HCT116 (cell line): ENCODE results near the gene APOE. TPM values are rescaled to one million over a fixed set of nuclear protein-coding genes. Genes with fewer than 3 reads are reported as not detected.

Source experiments
- ATAC-seq: fragments of 200-7000 bp; cut with Tn5 transposase; 2 replicates; pipeline ENCODE4 v1.9.1; 2020; ENCODE audit warnings: mild to moderate bottlenecking, moderate library complexity
- BruUV-seq: library from RNA; stranded (reverse); fragments of 400-500 nt; replicated peaks from 2 replicates; lab custom pipeline; 2021; lab: Mats Ljungman, UMichigan
- CTCF ChIA-PET: fragments of 300-600 bp; sonication (Branson Sonifier 250); formaldehyde crosslinking; loops from one replicate; lab custom pipeline; 2021; ENCODE audit warnings: antibody characterized with exemption; lab: Charles Lee
- POLR2A ChIA-PET: fragments of 300-600, 350-600 bp; sonication (Branson Sonifier 250); formaldehyde crosslinking; loops from one replicate; lab custom pipeline; 2021; ENCODE audit warnings: antibody characterized with exemption; lab: Charles Lee
- RAD21 ChIA-PET, 2 experiments: fragments of 300-600 bp; sonication (Branson Sonifier 250); formaldehyde crosslinking; loops; one replicate each; lab custom pipeline; 2023; ENCODE audit warnings: low total read pairs in 2 of 2; ENCODE audit not compliant: uncharacterized antibody in 2 of 2, unreplicated experiment in 2 of 2, low non-redundant PET in 1 of 2; lab: Charles Lee
- DNase-seq: peaks from one replicate; pipeline ENCODE4 v3.0.0-alpha.2; 2010; ENCODE audit warnings: low read depth, low spot score
- H2AFZ ChIP-seq: fragments of 200-600 bp; shearing (Covaris generic), sonication (generic); 2 replicates; pipeline ENCODE4 v1.6.1; 2017; ENCODE audit warnings: low read depth, mixed run types, mixed read lengths, antibody characterized with exemption, low read length; ENCODE audit not compliant: poor library complexity, severe bottlenecking
- H3K27ac ChIP-seq: 2 replicates; pipeline ENCODE4 v1.5.1; 2012; ENCODE audit warnings: low read depth, low read length
- H3K27me3 ChIP-seq: fragments of 200-600 bp; sonication (generic); 2 replicates; pipeline ENCODE4 v1.6.1; 2016; ENCODE audit warnings: mixed run types, low read length, mixed read lengths; ENCODE audit not compliant: insufficient read depth
- H3K36me3 ChIP-seq, 2 experiments: fragments of 200-500 bp in 1 of 2; fragments of 200-600 bp in 1 of 2; sonication (Bioruptor generic) in 1 of 2; sonication (generic) in 1 of 2; 2 replicates each; pipeline versions ENCODE4 v1.5.1 to v1.6.1; 2014 to 2016; ENCODE audit warnings: low read length in 2 of 2, inconsistent platforms in 1 of 2, mixed read lengths in 1 of 2, mixed run types in 1 of 2; ENCODE audit not compliant: insufficient read depth in 2 of 2, control insufficient read depth in 1 of 2
- H3K4me1 ChIP-seq, 2 experiments: fragments of 200-600 bp in 1 of 2; sonication (generic) in 1 of 2; 2 replicates each; pipeline versions ENCODE4 v1.5.1 to v1.6.1; 2012 to 2017; ENCODE audit warnings: low read length in 2 of 2, inconsistent platforms in 1 of 2, mild to moderate bottlenecking in 1 of 2, mixed read lengths in 1 of 2, mixed run types in 1 of 2, moderate library complexity in 1 of 2; ENCODE audit not compliant: insufficient read depth in 2 of 2, control insufficient read depth in 1 of 2
- H3K4me2 ChIP-seq: fragments of 200-600 bp; sonication (generic); 2 replicates; pipeline ENCODE4 v1.6.1; 2017; ENCODE audit warnings: mixed run types, low read length, mixed read lengths
- H3K4me3 ChIP-seq, 2 experiments: fragments of 200-600 bp in 1 of 2; sonication (generic) in 1 of 2; replicated peaks in 1 of 2; 2 replicates each; pipeline ENCODE4 v1.5.1; 2011 to 2016; ENCODE audit warnings: low read length in 2 of 2, control low read depth in 1 of 2, low read depth in 1 of 2, mild to moderate bottlenecking in 1 of 2, mixed read lengths in 1 of 2, mixed run types in 1 of 2
- H3K79me2 ChIP-seq: fragments of 200-600 bp; sonication (generic); 2 replicates; pipeline ENCODE4 v1.6.1; 2017; ENCODE audit warnings: mild to moderate bottlenecking, mixed run types, low read length, moderate library complexity, mixed read lengths; ENCODE audit not compliant: insufficient read depth
- H3K9ac ChIP-seq: fragments of 200-600 bp; sonication (generic); 2 replicates; pipeline ENCODE4 v1.6.1; 2016; ENCODE audit warnings: low read length, mixed read lengths
- H3K9me2 ChIP-seq: fragments of 200-600 bp; sonication (generic), shearing (Covaris generic); 2 replicates; pipeline ENCODE4 v1.6.1; 2017; ENCODE audit warnings: mixed run types, mild to moderate bottlenecking, moderate library complexity; ENCODE audit not compliant: insufficient read depth
- H3K9me3 ChIP-seq, 2 experiments: fragments of 200-500 bp in 1 of 2; fragments of 200-600 bp in 1 of 2; sonication (Bioruptor generic) in 1 of 2; sonication (generic) in 1 of 2; 2 replicates each; pipeline ENCODE4 v1.6.1; 2014 to 2017; ENCODE audit warnings: low read length in 2 of 2, mixed read lengths in 2 of 2, inconsistent platforms in 1 of 2, low read depth in 1 of 2, mild to moderate bottlenecking in 1 of 2, mixed run types in 1 of 2, moderate library complexity in 1 of 2; ENCODE audit not compliant: control insufficient read depth in 1 of 2, insufficient read depth in 1 of 2
- H4K20me1 ChIP-seq: fragments of 200-600 bp; sonication (generic), shearing (Covaris generic); 2 replicates; pipeline ENCODE4 v1.6.1; 2017; ENCODE audit warnings: mixed run types, mild to moderate bottlenecking, moderate library complexity; ENCODE audit not compliant: insufficient read depth
- CTCF ChIP-seq, 3 experiments: fragments of 200-600 bp in 1 of 3; sonication (generic) in 1 of 3; IDR thresholded peaks in 2 of 3; conservative IDR thresholded peaks in 1 of 3; 2 replicates each; pipeline ENCODE4 v1.5.1; 2012 to 2017; ENCODE audit warnings: low read depth in 2 of 3, low read length in 2 of 3, antibody characterized with exemption in 1 of 3, borderline replicate concordance in 1 of 3, control low read depth in 1 of 3, mild to moderate bottlenecking in 1 of 3, mixed read lengths in 1 of 3, mixed run types in 1 of 3, moderate library complexity in 1 of 3; ENCODE audit not compliant: insufficient read depth in 1 of 3
- EZH2phosphoT487 ChIP-seq: fragments of 200-600 bp; IDR thresholded peaks from 2 replicates; pipeline ENCODE4 v1.6.1; 2018; ENCODE audit warnings: antibody characterized with exemption, borderline replicate concordance
- FOSL1 ChIP-seq: IDR thresholded peaks from 2 replicates; pipeline ENCODE4 v1.6.1; 2012; ENCODE audit warnings: low read depth
- SIN3A ChIP-seq: IDR thresholded peaks from 2 replicates; pipeline ENCODE4 v1.6.1; 2012; ENCODE audit warnings: low read depth
- TCF7L2 ChIP-seq: IDR thresholded peaks from 2 replicates; pipeline ENCODE4 v1.7.0; 2011; ENCODE audit warnings: borderline replicate concordance, inconsistent platforms; ENCODE audit not compliant: insufficient read depth, insufficient read length; ENCODE audit errors: extremely low read depth
- intact Hi-C: fragments of 100-400 bp; cut with micrococcal nuclease; formaldehyde crosslinking; loops from 2 replicates; pipeline ENCODE4 v1.10.0; 2022
- total RNA-seq: library from RNA; stranded (reverse); gene quantifications from one replicate; pipeline ENCODE4 v1.2.1, GENCODE V29; 2021; ENCODE audit not compliant: unreplicated experiment

Gene APOE
- total RNA-seq, 1 experiment from 2014 or later = 7.2 TPM

- H3K4me2 ChIP-seq = no peak overlapping the region
- intact Hi-C loops = loop anchor here (5.0 kb wide), 1 partner anchor 157 kb away; no protein-coding TSS in a partner anchor
- H2AFZ ChIP-seq = no peak overlapping the region
- BruUV-seq = no TSS peak
- TF ChIP-seq FOSL1 (no peak), CTCF (IDR thresholded peaks at IDR 0.05 in 2 of 3, conservative IDR thresholded peaks at IDR 0.05 in 1 of 3; ENCODE audit: borderline replicate concordance in 1 of 3, insufficient read depth in 1 of 3, low read depth in 2 of 3, low read length in 2 of 3) (no peak), TCF7L2 (no peak), SIN3A (no peak), EZH2phosphoT487 (no peak)
- H3K36me3 ChIP-seq = peaks cover 22 to 58% of the 10 kb centered on the region in 2 experiments; a peak in 3 of 4 replicates
- H4K20me1 ChIP-seq = no peaks in the 10 kb centered on the region
- H3K27me3 ChIP-seq = no peaks in the 10 kb centered on the region
- ChIA-PET RAD21 (no interaction called here), POLR2A (no interaction called here), CTCF (no interaction called here)
- no peak for DNase-seq
- no peaks in the 10 kb centered on the region for H3K9me3 ChIP-seq
- H3K4me1 ChIP-seq = peaks cover 0 to 20% of the 10 kb centered on the region in 2 experiments; a peak in 2 of 4 replicates
- H3K9ac ChIP-seq = no peak overlapping the region
- H3K4me3 ChIP-seq = no peak overlapping the region
- no peaks in the 10 kb centered on the region for H3K9me2 ChIP-seq
- no peak for ATAC-seq
- H3K27ac ChIP-seq = no peak overlapping the region
- peaks cover 39% of the 10 kb centered on the region for H3K79me2 ChIP-seq
Measured at GRCh38 chr19:44900328-44901244, 5.0 kb upstream of the APOE start.
